Right kidney (tissue), 1 donor: ENCODE measurements around the gene SYCN.

ENCODE experiments used
- DNase-seq: peaks from one replicate; pipeline ENCODE4 v3.0.0-alpha.2; 2016

The SYCN gene

DNA sequence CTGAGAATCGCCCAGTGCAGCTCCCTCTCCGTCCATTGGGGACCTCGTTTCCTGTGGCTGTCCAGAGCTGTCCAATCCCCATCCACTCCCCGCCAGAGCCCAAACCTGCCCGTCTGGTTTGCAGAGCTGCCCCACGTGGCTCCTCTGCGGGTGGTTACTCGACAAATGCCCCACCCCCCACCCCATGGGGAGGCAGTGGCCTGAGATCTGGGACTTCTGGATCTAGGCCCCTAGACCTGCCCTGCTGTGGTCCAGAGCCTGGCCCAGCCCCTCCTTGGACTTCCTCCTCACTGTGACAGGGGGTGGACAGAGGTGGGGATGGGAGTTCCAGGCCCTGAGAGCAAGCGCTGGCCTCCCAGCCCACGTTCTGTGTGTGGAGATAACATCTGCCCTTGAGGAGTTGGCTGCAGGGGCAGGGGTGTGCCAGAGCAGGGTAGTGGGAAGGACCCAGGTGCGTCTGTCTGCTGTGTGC lies 49.4 kb downstream of the SYCN start:
- peak; percentile 35 for DNase-seq

DNA sequence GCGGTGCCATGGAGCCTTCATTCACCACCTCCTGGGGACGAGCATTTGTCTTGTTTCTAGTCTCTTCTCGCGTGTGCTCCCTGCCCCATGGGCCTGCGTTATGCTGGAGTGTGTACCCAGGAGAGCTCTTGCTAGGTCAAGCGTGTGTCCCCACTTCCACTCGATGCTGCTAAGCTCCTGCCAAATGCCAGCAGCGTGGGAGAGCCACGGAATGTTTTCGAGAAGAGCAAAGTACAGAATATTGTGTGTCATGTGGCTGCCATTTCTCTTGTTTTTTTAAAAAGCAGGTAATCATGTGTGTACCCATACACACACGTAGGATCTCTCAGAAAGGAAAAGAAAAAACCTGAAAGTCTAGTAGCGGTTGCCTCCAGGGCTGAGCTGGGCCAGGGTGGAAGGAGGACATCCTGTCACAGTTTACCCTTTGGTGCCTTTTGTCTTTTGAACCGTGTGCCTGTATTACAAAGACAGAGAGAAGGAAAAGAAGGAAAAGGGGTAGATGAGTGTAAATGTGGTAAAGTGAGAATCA lies 49.9 kb downstream of the SYCN start:
- no peak for DNase-seq
